ENCODE results near the gene THAP8. TPM values are rescaled to one million over a fixed set of nuclear protein-coding genes. Genes with fewer than 3 reads are reported as not detected.

The THAP8 gene
- total RNA-seq, 1 experiment from 2014 or later: 6.6 TPM

DNA sequence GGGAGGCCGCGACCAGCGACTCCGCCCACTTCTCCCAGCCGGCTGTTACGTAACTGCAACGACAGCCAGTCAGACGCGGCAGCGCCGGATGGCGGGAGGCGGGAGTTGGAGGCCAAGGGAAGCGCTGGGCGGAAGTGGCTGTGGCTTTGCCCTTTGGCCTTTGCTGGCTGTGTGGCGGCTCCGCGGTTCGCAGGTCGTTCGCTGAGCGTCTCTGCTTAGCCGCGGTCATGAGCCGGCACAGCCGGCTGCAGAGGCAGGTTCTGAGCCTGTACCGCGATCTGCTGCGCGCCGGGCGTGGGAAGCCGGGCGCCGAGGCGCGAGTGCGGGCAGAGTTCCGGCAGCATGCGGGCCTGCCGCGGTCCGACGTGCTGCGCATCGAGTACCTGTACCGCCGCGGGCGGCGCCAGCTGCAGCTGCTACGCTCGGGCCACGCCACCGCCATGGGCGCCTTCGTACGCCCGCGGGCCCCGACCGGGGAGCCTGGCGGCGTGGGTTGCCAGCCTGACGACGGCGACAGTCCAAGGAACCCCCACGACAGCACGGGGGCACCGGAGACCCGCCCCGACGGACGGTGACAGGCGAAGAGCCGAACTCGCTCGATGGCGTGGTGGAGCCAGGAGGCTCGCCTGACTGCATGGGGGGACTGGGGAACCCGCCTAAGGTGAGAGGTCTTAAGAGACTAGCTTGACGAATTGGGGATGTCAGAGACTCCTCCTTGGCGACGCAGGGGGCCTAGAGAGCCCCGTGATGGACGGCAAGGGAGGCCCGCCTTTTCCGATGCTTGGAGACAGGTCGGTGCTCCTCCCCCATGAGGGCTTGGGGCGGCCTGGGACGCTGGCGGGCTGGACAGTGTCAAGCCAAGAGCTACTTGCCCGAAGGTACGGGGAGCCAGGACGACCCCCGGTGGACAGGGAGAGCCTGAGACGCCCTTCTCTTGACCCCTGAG is 58.8 kb downstream of the THAP8 start, which contains the start of gene SDHAF1 (continued):
- TF ChIP-seq, protein P1, sequence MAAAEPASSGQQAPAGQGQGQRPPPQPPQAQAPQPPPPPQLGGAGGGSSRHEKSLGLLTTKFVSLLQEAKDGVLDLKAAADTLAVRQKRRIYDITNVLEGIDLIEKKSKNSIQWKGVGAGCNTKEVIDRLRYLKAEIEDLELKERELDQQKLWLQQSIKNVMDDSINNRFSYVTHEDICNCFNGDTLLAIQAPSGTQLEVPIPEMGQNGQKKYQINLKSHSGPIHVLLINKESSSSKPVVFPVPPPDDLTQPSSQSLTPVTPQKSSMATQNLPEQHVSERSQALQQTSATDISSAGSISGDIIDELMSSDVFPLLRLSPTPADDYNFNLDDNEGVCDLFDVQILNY (CRISPR knock-in tag; IDR thresholded peaks at IDR 0.05): 0 out of 2 replicates have a peak, but pooled peaks have one; percentile 22
- TF ChIP-seq SMAD4 (CRISPR knock-in tag; IDR thresholded peaks at IDR 0.05): no peak
- TF ChIP-seq ETV6 (CRISPR knock-in tag; IDR thresholded peaks at IDR 0.05): peak; percentile 72; the same call in 1 of the 2 replicates
- no peak for TF ChIP-seq ZNF121 (CRISPR knock-in tag; IDR thresholded peaks at IDR 0.05)
- TF ChIP-seq, protein P2, sequence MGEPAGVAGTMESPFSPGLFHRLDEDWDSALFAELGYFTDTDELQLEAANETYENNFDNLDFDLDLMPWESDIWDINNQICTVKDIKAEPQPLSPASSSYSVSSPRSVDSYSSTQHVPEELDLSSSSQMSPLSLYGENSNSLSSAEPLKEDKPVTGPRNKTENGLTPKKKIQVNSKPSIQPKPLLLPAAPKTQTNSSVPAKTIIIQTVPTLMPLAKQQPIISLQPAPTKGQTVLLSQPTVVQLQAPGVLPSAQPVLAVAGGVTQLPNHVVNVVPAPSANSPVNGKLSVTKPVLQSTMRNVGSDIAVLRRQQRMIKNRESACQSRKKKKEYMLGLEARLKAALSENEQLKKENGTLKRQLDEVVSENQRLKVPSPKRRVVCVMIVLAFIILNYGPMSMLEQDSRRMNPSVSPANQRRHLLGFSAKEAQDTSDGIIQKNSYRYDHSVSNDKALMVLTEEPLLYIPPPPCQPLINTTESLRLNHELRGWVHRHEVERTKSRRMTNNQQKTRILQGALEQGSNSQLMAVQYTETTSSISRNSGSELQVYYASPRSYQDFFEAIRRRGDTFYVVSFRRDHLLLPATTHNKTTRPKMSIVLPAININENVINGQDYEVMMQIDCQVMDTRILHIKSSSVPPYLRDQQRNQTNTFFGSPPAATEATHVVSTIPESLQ (CRISPR knock-in tag; IDR thresholded peaks at IDR 0.05): no peak
- TF ChIP-seq GABPB1 (CRISPR knock-in tag; IDR thresholded peaks at IDR 0.05): peak; percentile 83
- no peak for TF ChIP-seq TCF7 (CRISPR knock-in tag; IDR thresholded peaks at IDR 0.05; ENCODE audit: low read depth)
- TF ChIP-seq GTF2I (CRISPR knock-in tag; conservative IDR thresholded peaks at IDR 0.05): no peak
- no peak for TF ChIP-seq ZNF671 (CRISPR knock-in tag; IDR thresholded peaks at IDR 0.05)
- TF ChIP-seq ZNF138 (CRISPR knock-in tag; conservative IDR thresholded peaks at IDR 0.05): no peak
- TF ChIP-seq, protein P3, sequence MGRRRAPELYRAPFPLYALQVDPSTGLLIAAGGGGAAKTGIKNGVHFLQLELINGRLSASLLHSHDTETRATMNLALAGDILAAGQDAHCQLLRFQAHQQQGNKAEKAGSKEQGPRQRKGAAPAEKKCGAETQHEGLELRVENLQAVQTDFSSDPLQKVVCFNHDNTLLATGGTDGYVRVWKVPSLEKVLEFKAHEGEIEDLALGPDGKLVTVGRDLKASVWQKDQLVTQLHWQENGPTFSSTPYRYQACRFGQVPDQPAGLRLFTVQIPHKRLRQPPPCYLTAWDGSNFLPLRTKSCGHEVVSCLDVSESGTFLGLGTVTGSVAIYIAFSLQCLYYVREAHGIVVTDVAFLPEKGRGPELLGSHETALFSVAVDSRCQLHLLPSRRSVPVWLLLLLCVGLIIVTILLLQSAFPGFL (CRISPR knock-in tag; IDR thresholded peaks at IDR 0.05; ENCODE audit: borderline replicate concordance): 0 out of 2 replicates have a peak, but pooled peaks have one; percentile 26
- TF ChIP-seq NFYB (CRISPR knock-in tag; conservative IDR thresholded peaks at IDR 0.05; ENCODE audit: low read depth): peak; percentile 87
- no peak for TF ChIP-seq RORB (CRISPR knock-in tag; IDR thresholded peaks at IDR 0.05)
- no peak for TF ChIP-seq ZNF423 (CRISPR knock-in tag; IDR thresholded peaks at IDR 0.05)
- TF ChIP-seq, protein P4, sequence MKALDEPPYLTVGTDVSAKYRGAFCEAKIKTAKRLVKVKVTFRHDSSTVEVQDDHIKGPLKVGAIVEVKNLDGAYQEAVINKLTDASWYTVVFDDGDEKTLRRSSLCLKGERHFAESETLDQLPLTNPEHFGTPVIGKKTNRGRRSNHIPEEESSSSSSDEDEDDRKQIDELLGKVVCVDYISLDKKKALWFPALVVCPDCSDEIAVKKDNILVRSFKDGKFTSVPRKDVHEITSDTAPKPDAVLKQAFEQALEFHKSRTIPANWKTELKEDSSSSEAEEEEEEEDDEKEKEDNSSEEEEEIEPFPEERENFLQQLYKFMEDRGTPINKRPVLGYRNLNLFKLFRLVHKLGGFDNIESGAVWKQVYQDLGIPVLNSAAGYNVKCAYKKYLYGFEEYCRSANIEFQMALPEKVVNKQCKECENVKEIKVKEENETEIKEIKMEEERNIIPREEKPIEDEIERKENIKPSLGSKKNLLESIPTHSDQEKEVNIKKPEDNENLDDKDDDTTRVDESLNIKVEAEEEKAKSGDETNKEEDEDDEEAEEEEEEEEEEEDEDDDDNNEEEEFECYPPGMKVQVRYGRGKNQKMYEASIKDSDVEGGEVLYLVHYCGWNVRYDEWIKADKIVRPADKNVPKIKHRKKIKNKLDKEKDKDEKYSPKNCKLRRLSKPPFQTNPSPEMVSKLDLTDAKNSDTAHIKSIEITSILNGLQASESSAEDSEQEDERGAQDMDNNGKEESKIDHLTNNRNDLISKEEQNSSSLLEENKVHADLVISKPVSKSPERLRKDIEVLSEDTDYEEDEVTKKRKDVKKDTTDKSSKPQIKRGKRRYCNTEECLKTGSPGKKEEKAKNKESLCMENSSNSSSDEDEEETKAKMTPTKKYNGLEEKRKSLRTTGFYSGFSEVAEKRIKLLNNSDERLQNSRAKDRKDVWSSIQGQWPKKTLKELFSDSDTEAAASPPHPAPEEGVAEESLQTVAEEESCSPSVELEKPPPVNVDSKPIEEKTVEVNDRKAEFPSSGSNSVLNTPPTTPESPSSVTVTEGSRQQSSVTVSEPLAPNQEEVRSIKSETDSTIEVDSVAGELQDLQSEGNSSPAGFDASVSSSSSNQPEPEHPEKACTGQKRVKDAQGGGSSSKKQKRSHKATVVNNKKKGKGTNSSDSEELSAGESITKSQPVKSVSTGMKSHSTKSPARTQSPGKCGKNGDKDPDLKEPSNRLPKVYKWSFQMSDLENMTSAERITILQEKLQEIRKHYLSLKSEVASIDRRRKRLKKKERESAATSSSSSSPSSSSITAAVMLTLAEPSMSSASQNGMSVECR (CRISPR knock-in tag; IDR thresholded peaks at IDR 0.05; ENCODE audit: borderline replicate concordance): peak; percentile 59; the same call in 1 of the 2 replicates
- TF ChIP-seq, protein P5, sequence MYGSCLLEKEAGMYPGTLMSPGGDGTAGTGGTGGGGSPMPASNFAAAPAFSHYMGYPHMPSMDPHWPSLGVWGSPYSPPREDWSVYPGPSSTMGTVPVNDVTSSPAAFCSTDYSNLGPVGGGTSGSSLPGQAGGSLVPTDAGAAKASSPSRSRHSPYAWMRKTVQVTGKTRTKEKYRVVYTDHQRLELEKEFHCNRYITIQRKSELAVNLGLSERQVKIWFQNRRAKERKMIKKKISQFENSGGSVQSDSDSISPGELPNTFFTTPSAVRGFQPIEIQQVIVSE (CRISPR knock-in tag; IDR thresholded peaks at IDR 0.05; ENCODE audit: borderline replicate concordance): no peak
- TF ChIP-seq, protein P6, sequence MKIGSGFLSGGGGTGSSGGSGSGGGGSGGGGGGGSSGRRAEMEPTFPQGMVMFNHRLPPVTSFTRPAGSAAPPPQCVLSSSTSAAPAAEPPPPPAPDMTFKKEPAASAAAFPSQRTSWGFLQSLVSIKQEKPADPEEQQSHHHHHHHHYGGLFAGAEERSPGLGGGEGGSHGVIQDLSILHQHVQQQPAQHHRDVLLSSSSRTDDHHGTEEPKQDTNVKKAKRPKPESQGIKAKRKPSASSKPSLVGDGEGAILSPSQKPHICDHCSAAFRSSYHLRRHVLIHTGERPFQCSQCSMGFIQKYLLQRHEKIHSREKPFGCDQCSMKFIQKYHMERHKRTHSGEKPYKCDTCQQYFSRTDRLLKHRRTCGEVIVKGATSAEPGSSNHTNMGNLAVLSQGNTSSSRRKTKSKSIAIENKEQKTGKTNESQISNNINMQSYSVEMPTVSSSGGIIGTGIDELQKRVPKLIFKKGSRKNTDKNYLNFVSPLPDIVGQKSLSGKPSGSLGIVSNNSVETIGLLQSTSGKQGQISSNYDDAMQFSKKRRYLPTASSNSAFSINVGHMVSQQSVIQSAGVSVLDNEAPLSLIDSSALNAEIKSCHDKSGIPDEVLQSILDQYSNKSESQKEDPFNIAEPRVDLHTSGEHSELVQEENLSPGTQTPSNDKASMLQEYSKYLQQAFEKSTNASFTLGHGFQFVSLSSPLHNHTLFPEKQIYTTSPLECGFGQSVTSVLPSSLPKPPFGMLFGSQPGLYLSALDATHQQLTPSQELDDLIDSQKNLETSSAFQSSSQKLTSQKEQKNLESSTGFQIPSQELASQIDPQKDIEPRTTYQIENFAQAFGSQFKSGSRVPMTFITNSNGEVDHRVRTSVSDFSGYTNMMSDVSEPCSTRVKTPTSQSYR (CRISPR knock-in tag; IDR thresholded peaks at IDR 0.05): no peak; the same call in 1 of the 2 replicates
- no peak for TF ChIP-seq CBFB (CRISPR knock-in tag; IDR thresholded peaks at IDR 0.05; ENCODE audit: low read depth)
- TF ChIP-seq, protein P7, sequence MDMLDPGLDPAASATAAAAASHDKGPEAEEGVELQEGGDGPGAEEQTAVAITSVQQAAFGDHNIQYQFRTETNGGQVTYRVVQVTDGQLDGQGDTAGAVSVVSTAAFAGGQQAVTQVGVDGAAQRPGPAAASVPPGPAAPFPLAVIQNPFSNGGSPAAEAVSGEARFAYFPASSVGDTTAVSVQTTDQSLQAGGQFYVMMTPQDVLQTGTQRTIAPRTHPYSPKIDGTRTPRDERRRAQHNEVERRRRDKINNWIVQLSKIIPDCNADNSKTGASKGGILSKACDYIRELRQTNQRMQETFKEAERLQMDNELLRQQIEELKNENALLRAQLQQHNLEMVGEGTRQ (CRISPR knock-in tag; IDR thresholded peaks at IDR 0.05): no peak
- no peak for TF ChIP-seq SOX15 (CRISPR knock-in tag; IDR thresholded peaks at IDR 0.05)
- TF ChIP-seq NR1H2 (CRISPR knock-in tag; IDR thresholded peaks at IDR 0.05): no peak
- no peak for TF ChIP-seq NR3C1 (CRISPR knock-in tag; conservative IDR thresholded peaks at IDR 0.05; ENCODE audit: low read depth)

Data from WTC11 (cell line).